WI38 (cell line): Measurements from ENCODE around the gene AK8.

Experiments used
- H3K4me3 ChIP-seq: 2 replicates; pipeline ENCODE4 v1.5.1; 2011; ENCODE audit warnings: low read depth, mild to moderate bottlenecking, control low read depth, low read length
- TF ChIP-seq, protein P1 (sequence below): IDR thresholded peaks from 2 replicates; pipeline ENCODE4 v1.5.1; 2012; ENCODE audit warnings: low read depth, mild to moderate bottlenecking, control low read depth, low read length

The AK8 gene

DNA sequence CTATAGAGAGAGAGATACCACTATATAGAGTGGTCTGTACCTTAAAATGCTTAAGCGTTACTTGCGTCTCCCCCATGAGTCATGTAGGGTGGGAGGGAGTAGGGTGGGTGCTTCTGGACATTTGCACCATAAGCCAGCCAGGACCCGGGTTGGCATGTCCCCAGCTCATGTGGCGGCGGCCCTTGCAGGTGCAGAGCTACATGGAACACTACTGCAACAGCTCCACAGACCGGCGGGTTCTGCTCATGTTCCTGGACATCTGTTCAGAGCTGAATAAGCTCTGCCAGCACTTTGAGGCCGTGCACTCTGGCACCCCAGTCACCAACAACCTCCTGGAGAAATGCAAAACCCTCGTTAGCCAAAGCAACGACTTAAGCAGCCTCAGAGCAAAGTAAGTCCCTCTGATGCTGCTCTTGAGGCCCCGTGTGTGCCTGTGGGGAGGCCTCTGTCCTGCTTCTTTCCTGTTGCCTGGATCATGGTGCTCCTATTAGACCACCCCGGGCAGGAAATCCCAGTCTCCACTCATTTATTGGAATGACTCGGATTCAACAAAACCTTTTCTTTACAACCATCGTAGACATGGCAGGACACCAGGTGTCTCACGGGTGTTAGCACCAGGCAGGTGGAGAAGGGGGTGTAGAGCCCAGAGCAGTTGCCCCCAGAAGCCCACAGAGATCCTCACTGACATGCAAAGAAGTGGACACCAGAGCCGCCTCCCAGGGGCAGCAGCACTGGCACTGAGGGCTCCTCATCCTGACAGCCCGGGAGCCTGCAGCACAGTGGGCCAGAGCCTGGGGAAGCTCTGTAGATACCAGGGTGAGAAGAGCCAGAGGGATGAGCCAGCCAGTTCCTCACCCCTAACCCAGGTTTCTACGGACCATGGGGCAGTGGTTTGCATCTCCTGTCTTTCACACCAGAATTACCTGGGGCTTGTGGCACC lies 9.4 kb upstream of the AK8 start:
- no peak overlapping the region for H3K4me3 ChIP-seq
- TF ChIP-seq, protein P1, sequence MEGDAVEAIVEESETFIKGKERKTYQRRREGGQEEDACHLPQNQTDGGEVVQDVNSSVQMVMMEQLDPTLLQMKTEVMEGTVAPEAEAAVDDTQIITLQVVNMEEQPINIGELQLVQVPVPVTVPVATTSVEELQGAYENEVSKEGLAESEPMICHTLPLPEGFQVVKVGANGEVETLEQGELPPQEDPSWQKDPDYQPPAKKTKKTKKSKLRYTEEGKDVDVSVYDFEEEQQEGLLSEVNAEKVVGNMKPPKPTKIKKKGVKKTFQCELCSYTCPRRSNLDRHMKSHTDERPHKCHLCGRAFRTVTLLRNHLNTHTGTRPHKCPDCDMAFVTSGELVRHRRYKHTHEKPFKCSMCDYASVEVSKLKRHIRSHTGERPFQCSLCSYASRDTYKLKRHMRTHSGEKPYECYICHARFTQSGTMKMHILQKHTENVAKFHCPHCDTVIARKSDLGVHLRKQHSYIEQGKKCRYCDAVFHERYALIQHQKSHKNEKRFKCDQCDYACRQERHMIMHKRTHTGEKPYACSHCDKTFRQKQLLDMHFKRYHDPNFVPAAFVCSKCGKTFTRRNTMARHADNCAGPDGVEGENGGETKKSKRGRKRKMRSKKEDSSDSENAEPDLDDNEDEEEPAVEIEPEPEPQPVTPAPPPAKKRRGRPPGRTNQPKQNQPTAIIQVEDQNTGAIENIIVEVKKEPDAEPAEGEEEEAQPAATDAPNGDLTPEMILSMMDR: no peak

DNA sequence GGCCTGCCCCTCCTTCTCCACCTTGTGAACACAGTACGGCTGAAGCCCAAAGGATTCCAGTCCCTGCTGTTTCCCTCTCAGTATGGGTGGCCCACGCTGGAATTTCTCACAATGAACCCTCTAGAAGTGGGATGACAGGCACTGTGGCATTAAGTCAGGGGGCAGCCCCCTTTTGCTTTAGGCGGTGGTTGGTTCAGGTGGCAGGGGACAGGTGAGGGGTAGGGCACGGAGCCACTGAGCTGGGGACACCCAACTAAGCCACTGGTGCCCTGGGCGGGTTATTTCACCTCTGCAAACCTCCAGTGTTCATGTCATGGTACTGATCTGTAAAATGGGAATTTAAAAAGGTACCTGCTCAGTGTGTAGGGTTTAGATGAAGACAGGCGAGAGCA lies 8.2 kb upstream of the AK8 start:
- no peak overlapping the region for H3K4me3 ChIP-seq
- TF ChIP-seq, protein P1: no peak

DNA sequence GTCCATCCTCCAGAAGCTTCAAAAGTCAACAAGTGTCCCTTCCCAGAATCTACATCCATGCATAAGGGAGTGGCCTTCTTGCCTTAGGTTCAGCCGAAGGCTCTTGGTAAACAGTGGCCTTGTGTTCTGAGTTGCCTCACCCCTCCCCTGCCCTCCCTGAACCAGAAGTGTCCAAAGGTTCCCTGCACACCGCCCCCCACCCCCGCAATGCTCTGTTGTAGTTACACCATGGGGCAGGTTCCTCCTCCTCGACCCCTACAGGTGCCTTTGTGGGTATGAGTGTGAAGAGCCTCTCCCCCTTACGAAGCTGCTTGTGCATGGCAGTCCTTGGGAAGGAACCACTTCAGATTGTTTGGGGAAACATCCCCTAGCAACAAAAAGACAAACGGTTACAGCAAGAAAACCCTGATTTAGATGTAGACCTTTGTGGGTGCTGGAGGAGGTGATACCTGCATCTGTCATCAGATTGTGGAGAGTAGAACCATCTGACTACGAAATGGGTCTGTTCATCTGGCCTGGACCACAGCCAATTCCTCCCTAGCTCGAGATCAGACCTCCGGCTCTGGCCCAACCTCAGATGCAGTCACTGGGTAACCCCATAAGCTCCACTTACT lies 7.7 kb upstream of the AK8 start:
- TF ChIP-seq, protein P1: no peak
- H3K4me3 ChIP-seq: no peak overlapping the region

DNA sequence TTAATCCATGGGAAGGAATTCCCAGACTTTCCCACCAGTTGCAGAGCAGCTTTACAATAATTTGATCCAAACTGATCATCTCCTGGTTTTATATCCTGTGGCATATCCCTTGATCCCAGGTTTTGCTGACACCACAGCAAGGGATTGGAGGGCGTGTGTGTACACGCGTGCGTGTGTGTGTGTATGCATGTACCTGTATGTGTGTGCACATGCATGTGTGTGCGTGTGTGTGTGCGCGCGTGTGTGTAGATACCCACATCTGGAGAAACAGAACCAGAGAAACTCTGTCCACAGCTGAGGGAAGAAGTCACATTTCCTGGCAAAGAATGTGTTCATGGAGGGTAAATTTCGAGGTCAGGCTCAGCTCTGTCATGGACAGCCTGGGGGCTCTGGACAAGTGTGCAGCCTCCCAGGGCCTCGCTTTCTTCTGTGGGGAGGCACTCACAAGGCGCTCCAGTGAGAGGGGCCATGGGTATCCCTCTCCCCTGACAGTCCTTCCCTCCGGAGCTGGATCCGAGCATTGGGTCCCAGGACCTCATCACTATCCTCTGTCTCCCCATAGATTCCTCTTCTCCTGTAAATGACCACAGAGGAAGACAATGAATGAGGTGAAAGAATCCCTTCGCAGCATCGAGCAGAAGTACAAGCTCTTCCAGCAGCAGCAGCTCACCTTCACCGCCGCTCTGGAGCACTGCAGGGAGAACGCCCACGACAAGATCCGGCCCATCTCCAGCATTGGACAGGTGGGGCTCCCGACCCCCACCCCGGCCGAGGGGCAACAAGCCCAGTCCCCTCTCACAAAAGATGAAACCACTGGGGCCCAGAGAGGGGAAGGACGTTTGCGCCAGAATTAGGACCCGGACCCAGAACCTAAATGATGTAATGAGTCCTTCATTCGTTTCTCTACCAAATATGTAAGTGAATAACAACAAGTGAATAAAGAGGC lies 5.5 kb upstream of the AK8 start:
- TF ChIP-seq, protein P1: no peak
- H3K4me3 ChIP-seq: no peak overlapping the region

DNA sequence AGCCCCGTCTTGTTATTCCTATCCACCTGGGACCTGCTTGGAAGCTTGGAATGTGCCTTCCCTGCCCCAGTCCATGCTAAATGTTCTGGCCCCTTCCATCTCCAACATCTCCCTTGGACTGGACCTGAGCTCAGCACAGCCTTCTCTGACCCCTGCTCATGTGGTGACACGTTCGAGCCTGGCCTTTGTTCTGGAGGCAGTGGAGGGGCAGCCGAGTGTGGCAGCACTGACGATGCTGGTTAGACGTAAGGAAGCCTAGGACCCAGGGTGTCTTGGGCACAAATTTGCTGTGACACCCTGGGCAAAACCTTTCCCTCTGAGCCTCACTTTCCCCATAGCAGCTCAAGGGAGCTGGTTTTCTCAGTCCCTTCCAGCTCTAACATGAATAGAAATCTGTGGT lies 4.5 kb upstream of the AK8 start:
- H3K4me3 ChIP-seq: no peak overlapping the region
- TF ChIP-seq, protein P1: no peak

DNA sequence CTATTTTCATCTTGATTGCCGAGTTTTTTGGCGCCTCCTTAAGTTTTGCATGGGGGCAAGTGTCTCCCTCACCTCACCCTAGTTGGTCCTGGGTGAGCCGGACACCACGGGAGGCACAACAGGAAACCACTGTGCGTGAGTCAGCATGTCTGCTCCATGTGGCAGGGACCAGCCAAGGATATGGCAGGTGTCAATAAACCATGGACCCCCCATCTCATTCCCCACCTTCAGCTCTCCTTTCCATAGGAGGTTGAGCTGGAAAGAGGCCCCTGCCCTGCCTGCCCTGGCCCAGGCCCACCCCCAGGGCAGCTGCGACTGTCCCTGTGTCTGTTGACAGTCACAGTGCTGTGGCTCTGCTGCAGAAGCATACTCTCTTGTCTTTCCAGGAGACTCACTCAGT lies 3.7 kb upstream of the AK8 start:
- TF ChIP-seq, protein P1: no peak
- H3K4me3 ChIP-seq: no peak overlapping the region
